Epithelial cell of proximal tubule (primary cell): ENCODE data around the gene SLC6A19. TPM values are rescaled to one million over a fixed set of nuclear protein-coding genes. Genes with fewer than 3 reads are reported as not detected.

ENCODE experiments used
- DNase-seq: peaks from one replicate; pipeline ENCODE4 v3.0.0-alpha.2; 2011; ENCODE audit warnings: low read depth
- H3K4me3 ChIP-seq: 2 replicates; pipeline ENCODE4 v1.5.1; 2011; ENCODE audit warnings: low read depth, mild to moderate bottlenecking, low read length
- total RNA-seq: library from RNA; depleted of rRNA; stranded (reverse); fragments of >200 nt; gene quantifications from 2 replicates; pipeline ENCODE4 v1.2.3, GENCODE V29; 2015
- TF ChIP-seq, protein P1 (sequence below): conservative IDR thresholded peaks from 2 replicates; pipeline ENCODE4 v1.5.1; 2012; ENCODE audit warnings: low read depth, mild to moderate bottlenecking, low read length

Gene SLC6A19
- total RNA-seq, 1 donor from 2014 or later, result not detected

DNA sequence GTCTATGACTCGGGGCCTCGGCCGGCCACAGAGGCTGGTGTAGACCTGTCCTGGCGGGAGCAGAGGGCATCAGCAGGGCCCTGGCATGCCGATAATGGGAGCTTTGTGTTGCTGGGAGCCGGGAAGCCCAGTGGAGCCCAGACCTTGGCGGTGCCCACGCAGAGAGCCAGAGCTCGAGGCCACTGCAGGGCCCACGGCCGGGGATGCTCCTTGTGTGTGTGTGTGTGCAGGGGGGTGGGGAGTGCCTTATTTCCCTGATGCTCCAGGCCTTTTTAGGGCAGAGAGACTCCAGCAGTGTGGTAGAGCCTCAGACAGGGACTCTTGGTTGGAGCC lies 18.3 kb downstream of the SLC6A19 start:
- TF ChIP-seq, protein P1, sequence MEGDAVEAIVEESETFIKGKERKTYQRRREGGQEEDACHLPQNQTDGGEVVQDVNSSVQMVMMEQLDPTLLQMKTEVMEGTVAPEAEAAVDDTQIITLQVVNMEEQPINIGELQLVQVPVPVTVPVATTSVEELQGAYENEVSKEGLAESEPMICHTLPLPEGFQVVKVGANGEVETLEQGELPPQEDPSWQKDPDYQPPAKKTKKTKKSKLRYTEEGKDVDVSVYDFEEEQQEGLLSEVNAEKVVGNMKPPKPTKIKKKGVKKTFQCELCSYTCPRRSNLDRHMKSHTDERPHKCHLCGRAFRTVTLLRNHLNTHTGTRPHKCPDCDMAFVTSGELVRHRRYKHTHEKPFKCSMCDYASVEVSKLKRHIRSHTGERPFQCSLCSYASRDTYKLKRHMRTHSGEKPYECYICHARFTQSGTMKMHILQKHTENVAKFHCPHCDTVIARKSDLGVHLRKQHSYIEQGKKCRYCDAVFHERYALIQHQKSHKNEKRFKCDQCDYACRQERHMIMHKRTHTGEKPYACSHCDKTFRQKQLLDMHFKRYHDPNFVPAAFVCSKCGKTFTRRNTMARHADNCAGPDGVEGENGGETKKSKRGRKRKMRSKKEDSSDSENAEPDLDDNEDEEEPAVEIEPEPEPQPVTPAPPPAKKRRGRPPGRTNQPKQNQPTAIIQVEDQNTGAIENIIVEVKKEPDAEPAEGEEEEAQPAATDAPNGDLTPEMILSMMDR, result no peak
- no peak for DNase-seq
- no peak overlapping the region for H3K4me3 ChIP-seq

DNA sequence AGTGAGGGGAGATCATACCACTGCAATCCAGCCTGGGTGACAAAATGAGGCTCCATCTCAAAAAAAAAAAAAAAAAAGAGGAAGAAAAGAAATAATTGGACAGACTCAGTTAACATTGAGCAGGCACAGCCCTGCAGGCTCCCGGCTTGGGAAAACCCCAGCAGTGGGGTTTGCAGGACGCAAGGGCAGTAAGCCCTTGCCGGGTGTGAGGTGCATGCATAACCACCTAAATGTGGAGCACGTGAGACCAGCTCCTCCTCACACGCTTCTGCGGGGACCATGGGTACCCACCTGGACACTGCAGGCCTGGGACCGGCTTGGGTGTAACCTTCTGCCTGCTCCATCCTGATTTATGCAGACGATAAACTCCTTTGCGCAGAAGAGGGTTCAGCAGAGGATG lies 19.0 kb downstream of the SLC6A19 start:
- TF ChIP-seq, protein P1, result no peak
- no peak overlapping the region for H3K4me3 ChIP-seq
- no peak for DNase-seq

- H3K4me3 ChIP-seq, result no peak overlapping the region
- TF ChIP-seq, protein P1, result no peak
- DNase-seq, result no peak
These were observed 19.4 kb downstream of the SLC6A19 start for GRCh38 chr5:1220831-1221230.

GRCh38 chr5:1221721-1222120 lies 20.3 kb downstream of the SLC6A19 start:
- TF ChIP-seq, protein P1, result no peak
- DNase-seq, result no peak

GRCh38 chr5:1222147-1222546 lies 20.8 kb downstream of the SLC6A19 start:
- no peak overlapping the region for H3K4me3 ChIP-seq
- DNase-seq, result no peak
- TF ChIP-seq, protein P1, result no peak

More at GRCh38 chr5:1221721-1222120, 20.3 kb downstream of the SLC6A19 start:
- H3K4me3 ChIP-seq, result no peak overlapping the region

DNA sequence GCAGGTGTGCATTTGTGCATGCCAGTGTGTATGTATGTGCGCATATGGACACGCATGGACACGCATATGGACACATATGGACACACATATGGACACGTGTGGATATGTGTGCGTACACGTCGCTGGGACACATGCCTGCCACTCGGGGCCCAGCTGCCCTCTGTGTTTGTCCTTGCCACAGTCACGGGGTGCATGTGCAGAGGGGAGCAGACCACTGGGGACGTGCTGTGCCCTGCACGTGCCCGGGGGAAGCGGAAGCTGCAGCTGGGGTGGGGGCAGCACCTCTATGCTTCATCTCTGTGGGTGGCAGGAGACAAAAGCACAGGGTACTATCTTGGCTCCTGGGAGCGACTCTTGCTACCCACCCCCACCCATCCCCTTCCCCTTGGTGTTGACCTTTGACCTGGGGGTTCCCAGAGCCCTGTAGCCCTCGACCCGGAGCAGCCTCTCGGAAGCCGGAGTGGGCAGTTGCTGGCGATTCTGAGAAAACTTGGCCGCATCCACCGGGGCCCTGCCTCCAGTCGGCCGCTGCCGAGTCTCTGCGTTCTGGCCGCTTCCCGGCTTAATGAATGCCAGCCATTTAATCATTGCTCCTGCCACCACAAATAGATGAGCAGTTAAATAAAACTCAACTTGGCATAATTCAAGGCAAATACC lies 21.4 kb downstream of the SLC6A19 start:
- H3K4me3 ChIP-seq, result no peak overlapping the region
- TF ChIP-seq, protein P1, result no peak
- DNase-seq, result no peak

- no peak for DNase-seq
- TF ChIP-seq, protein P1, result no peak
- H3K4me3 ChIP-seq, result no peak overlapping the region
These were observed 21.9 kb downstream of the SLC6A19 start for GRCh38 chr5:1223278-1223670.
